ENCODE measurements around the gene NFKBIE.

The NFKBIE gene

DNA sequence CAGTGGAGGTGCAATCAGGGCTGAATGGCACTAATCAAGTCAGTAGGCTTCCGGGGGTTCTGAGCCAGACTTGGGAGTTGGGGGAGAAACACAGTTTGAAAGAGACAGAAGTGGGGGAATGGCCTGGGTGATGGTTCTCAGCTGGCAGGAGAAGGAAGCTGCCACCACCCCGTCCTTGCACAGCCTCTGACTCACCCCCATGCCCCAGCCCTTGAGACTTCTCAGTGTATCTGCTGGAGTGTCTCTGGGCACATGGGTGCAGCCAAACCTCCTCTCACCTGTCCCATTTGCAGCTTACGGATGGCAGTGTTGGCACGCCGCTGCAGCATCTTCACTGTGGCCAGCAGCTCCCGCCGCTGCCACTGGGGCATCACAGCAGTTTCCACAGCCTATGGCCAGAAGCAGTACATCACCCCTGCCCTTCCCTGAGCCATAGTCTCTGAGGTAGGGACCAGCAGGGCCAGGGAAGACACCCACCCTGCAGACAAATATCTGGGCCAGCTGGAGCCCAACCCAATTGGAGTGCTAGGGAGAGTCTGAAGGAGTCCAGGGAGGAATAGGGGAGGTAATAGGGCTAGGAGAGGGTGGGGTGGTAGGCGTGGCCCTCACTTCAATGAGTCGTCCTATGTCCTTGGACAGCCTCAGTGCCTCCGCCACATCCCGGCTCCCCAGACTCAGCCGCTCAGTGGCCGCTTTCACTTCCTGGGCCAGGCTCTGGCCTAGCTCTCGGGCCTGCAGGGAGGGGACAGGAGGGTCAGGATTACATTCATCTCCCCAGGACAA is 36.6 kb upstream of the NFKBIE start:
- TF ChIP-seq, protein P1, sequence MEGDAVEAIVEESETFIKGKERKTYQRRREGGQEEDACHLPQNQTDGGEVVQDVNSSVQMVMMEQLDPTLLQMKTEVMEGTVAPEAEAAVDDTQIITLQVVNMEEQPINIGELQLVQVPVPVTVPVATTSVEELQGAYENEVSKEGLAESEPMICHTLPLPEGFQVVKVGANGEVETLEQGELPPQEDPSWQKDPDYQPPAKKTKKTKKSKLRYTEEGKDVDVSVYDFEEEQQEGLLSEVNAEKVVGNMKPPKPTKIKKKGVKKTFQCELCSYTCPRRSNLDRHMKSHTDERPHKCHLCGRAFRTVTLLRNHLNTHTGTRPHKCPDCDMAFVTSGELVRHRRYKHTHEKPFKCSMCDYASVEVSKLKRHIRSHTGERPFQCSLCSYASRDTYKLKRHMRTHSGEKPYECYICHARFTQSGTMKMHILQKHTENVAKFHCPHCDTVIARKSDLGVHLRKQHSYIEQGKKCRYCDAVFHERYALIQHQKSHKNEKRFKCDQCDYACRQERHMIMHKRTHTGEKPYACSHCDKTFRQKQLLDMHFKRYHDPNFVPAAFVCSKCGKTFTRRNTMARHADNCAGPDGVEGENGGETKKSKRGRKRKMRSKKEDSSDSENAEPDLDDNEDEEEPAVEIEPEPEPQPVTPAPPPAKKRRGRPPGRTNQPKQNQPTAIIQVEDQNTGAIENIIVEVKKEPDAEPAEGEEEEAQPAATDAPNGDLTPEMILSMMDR (IDR thresholded peaks at IDR 0.05; ENCODE audit: borderline replicate concordance, insufficient read depth, low read depth, low read length), result no peak
- H3K4me3 ChIP-seq (ENCODE audit: low read depth, low read length), result no peak overlapping the region

DNA sequence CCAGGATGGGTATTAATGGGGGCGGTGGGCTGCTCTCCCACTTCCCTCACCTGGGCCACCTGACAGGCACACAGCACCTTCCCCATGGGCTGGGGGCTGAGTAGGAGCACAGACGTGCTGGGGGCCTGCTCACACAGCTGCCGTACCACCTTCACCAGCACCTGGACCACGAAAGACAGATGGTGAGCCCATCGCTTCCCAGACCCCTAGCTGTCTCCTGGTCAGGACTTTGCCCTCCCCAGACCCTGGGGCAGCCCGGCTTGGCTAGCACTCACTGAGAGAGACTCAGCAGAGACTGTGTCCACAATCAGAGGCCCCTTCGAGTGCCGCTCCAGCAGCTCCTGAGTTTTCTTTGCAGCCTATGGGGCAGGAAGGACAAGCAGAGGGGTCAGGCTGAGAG is 35.8 kb upstream of the NFKBIE start:
- no peak overlapping the region for H3K4me3 ChIP-seq (ENCODE audit: low read depth, low read length)
- TF ChIP-seq, protein P1 (IDR thresholded peaks at IDR 0.05; ENCODE audit: borderline replicate concordance, insufficient read depth, low read depth, low read length), result no peak

DNA sequence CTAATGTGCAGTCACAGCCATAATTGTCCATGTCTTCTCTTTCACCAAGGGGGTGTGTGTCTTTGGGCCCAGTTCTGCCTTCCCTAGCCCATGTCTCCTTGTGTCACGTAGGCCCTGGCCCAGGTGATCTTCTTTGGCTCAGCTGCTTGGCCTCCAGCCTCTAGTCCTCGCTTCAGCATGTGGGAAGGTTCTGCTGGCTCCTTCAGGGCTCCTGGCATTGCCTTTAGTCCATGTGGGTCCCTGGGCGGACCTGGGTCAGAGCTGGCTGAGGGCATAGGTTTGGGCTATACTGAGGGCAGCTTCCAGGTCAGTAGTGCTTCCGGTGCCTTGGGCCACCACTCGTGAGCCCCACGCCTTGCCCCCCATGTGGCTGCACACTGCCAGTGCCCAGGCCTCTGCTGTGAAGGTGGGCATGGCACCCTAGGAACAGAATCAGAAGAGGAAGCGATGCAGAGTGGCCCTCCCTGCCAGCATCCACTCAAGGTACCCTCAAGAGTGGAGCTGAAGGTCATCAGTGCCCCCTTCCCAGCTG is 35.0 kb upstream of the NFKBIE start:
- TF ChIP-seq, protein P1 (IDR thresholded peaks at IDR 0.05; ENCODE audit: borderline replicate concordance, insufficient read depth, low read depth, low read length), result no peak
- no peak overlapping the region for H3K4me3 ChIP-seq (ENCODE audit: low read depth, low read length)

DNA sequence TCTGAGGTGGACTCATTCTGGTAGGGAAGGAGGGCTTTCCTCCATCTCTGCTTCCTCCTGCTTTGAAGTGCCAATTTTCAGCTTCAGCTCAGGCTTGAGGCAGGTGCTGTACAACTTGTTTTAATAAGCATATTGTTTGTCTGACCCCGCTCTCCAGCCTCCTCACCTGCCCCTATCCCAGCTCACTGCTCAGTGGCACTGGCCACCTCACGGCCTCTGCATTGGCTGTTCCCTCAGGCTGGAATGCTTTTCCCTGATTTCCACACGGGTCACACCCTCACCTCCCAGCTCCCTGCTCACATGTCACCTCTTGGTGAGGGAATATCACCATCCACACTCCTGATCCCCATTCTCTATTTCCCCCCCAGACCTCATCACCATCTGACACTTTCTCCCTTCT is 33.5 kb upstream of the NFKBIE start:
- H3K4me3 ChIP-seq (ENCODE audit: low read depth, low read length), result no peak overlapping the region
- TF ChIP-seq, protein P1 (IDR thresholded peaks at IDR 0.05; ENCODE audit: borderline replicate concordance, insufficient read depth, low read depth, low read length), result no peak

DNA sequence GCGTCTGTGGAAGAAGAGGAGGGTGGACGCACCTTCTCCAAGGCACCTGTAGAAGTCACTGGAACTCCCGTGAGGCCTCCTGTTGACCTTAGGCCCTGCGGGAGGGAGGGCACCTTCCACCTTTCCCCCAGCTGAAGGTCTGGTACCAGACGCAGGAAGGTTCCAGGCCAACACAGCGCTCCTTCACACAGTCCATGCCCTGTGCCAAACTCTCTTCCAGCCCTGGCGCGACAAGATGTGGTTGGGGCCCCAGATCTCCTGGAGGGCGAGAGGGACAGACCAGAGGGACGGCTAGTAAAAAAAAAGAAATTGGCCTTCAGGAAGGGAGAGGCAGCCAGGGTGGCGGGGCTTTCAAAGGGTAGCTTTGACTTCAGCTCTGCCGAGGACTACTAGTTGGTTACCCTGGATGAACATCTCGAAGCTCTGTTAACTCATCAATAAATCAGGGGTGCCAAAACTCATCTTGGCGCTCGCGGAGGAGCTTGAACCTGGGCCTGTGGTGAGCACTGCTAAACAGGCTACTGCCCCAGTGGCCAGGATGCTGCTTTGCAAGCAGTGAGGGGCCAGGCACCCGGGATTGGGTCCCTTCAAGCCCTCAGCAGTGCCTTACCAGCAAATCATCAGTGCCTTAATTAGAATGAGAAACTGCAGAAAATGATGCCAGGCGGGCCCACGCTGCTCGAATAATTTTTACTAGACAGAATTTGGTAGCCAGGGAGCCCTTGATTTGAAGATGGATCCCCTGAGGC is 32.9 kb upstream of the NFKBIE start:
- TF ChIP-seq, protein P1 (IDR thresholded peaks at IDR 0.05; ENCODE audit: borderline replicate concordance, insufficient read depth, low read depth, low read length), result no peak
- H3K4me3 ChIP-seq (ENCODE audit: low read depth, low read length), result no peak overlapping the region

DNA sequence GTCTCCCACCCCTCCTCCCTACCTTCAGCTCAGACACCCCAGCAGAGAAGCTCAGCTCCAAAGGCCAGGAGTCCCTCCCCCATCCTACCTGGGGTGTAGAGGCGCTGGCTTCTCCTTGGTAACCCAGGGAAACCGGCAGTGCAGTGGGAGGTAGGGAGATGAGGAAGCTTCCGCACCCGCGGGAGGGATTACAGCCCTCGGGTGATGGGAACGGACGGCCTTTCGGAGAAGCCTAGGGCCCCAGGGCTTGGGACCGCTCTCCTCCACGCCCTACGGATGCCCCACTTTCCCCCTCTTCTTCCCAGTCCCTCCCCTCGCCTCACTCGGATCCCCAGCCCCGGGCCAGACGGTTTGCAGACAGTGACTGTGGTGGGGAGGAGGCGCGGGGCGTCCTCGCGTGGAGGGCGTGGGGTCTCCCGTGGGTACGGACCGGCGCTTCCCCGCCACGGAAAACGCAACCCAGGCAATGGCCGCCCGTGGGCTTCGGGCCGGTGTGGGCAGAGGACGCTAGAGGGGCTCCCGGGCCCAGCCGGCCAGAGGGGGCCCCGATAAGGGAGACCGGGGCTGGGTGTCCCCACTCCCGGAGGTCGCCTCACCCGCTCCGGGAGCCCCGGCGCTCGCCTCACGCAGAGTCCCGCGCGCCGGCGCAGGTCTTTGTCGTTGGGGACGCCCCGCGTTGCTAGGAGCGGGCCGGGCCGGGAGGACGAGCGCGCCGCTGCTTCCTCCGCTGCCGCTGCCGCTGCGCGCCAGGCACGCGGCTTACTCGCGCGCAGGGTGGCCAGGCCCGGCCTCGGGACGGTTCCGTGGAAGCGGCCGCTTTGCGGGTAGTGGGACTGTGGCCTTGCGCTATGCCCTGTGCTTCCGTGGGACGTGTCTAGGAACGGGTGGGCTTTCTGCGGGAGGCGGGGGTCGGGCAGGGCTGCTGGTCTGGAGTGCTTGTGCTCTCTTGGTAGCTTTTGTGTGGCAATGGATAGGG is 32.0 kb upstream of the NFKBIE start:
- TF ChIP-seq, protein P1 (IDR thresholded peaks at IDR 0.05; ENCODE audit: borderline replicate concordance, insufficient read depth, low read depth, low read length), result no peak
- H3K4me3 ChIP-seq (ENCODE audit: low read depth, low read length), result no peak overlapping the region

Measured in GM12875 (cell line).